ENCODE measurements around the gene IRF4.
"Not testable (repeated sequence)": the region's sequence is repeated elsewhere in the genome, so short reads cannot be mapped to it uniquely, and the experiment has no call there.

IRF4 gene

DNA sequence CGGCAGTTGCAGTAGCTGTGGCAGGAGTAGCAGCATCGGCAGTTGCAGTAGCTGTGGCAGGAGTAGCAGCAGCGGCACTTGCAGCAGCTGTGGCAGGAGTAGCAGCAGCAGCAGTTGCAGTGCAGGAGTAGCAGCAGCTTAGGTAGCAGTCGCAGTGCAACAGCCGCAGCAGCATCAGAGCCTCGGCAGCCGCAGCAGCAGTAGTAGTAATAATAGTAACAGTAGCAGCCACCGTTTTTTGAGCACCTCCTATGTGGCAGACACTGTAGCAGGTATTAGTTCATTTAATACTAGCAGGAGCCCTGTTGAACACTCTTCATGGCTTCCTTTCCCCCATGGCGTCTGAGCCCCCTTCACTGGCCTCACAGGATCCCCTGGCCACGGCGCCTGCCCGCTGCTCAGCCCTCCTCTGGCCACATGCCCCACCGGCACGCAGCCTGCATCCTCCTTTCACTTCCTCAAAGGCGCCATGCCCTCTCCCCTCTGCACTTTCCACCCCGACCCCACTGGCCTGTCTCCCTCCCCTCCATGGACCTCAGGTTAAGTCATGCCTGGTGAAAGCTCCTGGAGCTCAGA is 19.1 kb upstream of the IRF4 start:
- CTCF ChIA-PET: interaction anchor here (1.2 kb wide), 1 partner anchor 12 kb away, joined by 3 read pairs; no protein-coding TSS in a partner anchor
- peak in 1 of 3 donors; percentile 26 for DNase-seq
- Histone ChIP-seq H3K36me3 (ENCODE audit: control insufficient read depth in 4 of 4, insufficient read depth in 4 of 4, low read length in 3 of 4) (no peaks in the 10 kb centered on the region), H3K4me1 (ENCODE audit: control extremely low read depth in 1 of 4, control insufficient read depth in 4 of 4, insufficient read depth in 4 of 4, low read length in 3 of 4) (peaks cover 0 to 16% (median 15%) of the 10 kb centered on the region in 4 experiments), H3K27me3 (replicated peaks in 2 of 5; ENCODE audit: control insufficient read depth in 4 of 5, insufficient read depth in 5 of 5, low read length in 4 of 5) (peaks cover 0 to 21% (median 0%) of the 10 kb centered on the region in 5 experiments), H3K27ac (ENCODE audit: insufficient read depth in 1 of 2, low read depth in 1 of 2, low read length in 2 of 2, poor library complexity in 1 of 2, severe bottlenecking in 2 of 2) (no peak overlapping the region), H3K9me3 (ENCODE audit: control extremely low read depth in 1 of 5, control insufficient read depth in 4 of 5, insufficient read depth in 2 of 5, low read depth in 1 of 5, low read length in 4 of 5) (peaks cover 0 to 12% (median 2%) of the 10 kb centered on the region in 5 experiments), H3K4me3 (ENCODE audit: control insufficient read depth in 1 of 7, extremely low read depth in 1 of 7, insufficient read depth in 4 of 7, low read depth in 2 of 7, low read length in 6 of 7) (no peak overlapping the region)
- 49% methylated on average over 16 of the region's 16 CpGs for WGBS (ENCODE audit: insufficient coverage)
- POLR2A ChIA-PET: no interaction called here

DNA sequence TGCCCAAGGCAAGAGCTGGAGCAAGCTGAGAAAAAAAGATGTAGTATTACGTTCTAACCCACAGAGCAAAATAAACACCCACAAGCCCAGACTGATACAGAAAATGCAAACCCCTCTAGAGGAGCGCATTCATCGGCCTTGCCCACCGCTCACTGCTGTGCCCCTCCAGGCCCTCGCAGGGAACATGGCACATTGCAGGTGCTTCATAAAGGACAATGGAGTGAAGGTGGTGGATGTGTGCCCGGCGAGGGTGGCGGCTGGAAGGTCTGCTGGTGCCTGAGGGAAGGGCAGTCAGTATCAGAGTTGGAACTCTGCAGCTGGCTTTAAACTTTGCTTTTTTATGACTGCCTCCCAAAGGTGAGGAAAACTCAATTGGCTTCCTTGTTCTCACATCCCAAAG is 18.5 kb upstream of the IRF4 start:
- peaks cover 0 to 12% (median 2%) of the 10 kb centered on the region in 5 experiments for H3K9me3 ChIP-seq (ENCODE audit: control extremely low read depth in 1 of 5, control insufficient read depth in 4 of 5, insufficient read depth in 2 of 5, low read depth in 1 of 5, low read length in 4 of 5)
- peaks cover 0 to 19% (median 0%) of the 10 kb centered on the region in 5 experiments for H3K27me3 ChIP-seq (replicated peaks in 2 of 5; ENCODE audit: control insufficient read depth in 4 of 5, insufficient read depth in 5 of 5, low read length in 4 of 5)
- no peak for DNase-seq
- CTCF ChIA-PET: interaction anchor here (1.2 kb wide), 1 partner anchor 13 kb away, joined by 3 read pairs; no protein-coding TSS in a partner anchor
- WGBS (ENCODE audit: insufficient coverage): 88% methylated on average over 8 of the region's 8 CpGs
- peaks cover 0 to 19% (median 16%) of the 10 kb centered on the region in 4 experiments for H3K4me1 ChIP-seq (ENCODE audit: control extremely low read depth in 1 of 4, control insufficient read depth in 4 of 4, insufficient read depth in 4 of 4, low read length in 3 of 4)
- POLR2A ChIA-PET: no interaction called here
- no peak overlapping the region for H3K4me3 ChIP-seq (ENCODE audit: control insufficient read depth in 1 of 7, extremely low read depth in 1 of 7, insufficient read depth in 4 of 7, low read depth in 2 of 7, low read length in 6 of 7)
- no peak overlapping the region for H3K27ac ChIP-seq (ENCODE audit: insufficient read depth in 1 of 2, low read depth in 1 of 2, low read length in 2 of 2, poor library complexity in 1 of 2, severe bottlenecking in 2 of 2)
- no peaks in the 10 kb centered on the region for H3K36me3 ChIP-seq (ENCODE audit: control insufficient read depth in 4 of 4, insufficient read depth in 4 of 4, low read length in 3 of 4)

DNA sequence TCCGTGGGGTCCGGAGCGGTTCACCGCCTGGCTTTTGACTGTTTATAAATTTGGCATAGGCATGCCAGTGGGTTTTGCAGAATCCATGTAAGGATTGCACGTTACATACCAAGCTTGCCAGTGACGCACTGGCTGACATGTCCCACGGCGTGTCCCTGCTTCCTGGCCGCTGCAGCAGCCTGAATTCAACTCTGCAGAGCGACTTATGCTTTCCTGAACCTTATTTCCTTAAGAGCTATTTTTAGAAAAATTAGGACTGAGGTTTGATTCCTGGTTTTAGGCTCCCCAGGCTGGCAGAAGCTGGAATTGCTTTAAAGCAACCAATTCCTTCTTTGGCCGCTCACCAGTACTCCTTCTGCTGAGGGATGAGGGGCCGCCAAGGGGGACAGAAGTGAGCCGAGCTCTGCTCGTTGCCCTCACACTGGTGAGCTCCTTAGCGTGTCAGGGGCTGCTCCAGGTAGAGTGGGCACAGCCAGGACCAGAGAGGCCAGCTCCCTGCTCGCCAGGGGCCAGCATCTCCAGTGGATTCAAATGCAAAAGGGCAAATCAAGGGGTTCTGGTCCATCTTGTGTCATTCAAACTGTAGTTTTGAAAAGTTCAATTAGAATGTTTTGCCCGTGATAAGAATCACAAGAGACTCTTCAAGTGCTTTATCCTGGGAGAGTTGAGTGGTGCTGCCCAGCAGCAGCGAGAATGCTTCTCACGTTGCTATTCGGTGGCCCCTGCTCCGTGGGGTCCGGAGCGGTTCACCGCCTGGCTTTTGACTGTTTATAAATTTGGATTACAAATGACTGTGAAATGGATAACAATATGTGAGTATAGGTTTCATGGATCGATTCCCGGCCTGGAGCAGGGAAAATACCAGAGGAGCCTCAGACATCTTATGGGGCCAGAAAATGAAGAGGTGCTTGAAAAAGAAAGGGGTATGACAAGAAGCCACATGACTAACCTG is 17.5 kb upstream of the IRF4 start:
- no peak for DNase-seq
- H3K36me3 ChIP-seq (ENCODE audit: control insufficient read depth in 4 of 4, insufficient read depth in 4 of 4, low read length in 3 of 4): no peaks in the 10 kb centered on the region
- ChIA-PET CTCF (no interaction called here), POLR2A (no interaction called here)
- 86% methylated on average over 26 of the region's 26 CpGs for WGBS (ENCODE audit: insufficient coverage)
- no peak overlapping the region for H3K27ac ChIP-seq (ENCODE audit: insufficient read depth in 1 of 2, low read depth in 1 of 2, low read length in 2 of 2, poor library complexity in 1 of 2, severe bottlenecking in 2 of 2)
- peaks cover 0 to 21% (median 17%) of the 10 kb centered on the region in 4 experiments for H3K4me1 ChIP-seq (ENCODE audit: control extremely low read depth in 1 of 4, control insufficient read depth in 4 of 4, insufficient read depth in 4 of 4, low read length in 3 of 4)
- peaks cover 0 to 17% (median 0%) of the 10 kb centered on the region in 5 experiments for H3K27me3 ChIP-seq (replicated peaks in 2 of 5; ENCODE audit: control insufficient read depth in 4 of 5, insufficient read depth in 5 of 5, low read length in 4 of 5)
- H3K4me3 ChIP-seq (ENCODE audit: control insufficient read depth in 1 of 7, extremely low read depth in 1 of 7, insufficient read depth in 4 of 7, low read depth in 2 of 7, low read length in 6 of 7): no peak overlapping the region
- peaks cover 0 to 12% (median 2%) of the 10 kb centered on the region in 5 experiments for H3K9me3 ChIP-seq (ENCODE audit: control extremely low read depth in 1 of 5, control insufficient read depth in 4 of 5, insufficient read depth in 2 of 5, low read depth in 1 of 5, low read length in 4 of 5)

DNA sequence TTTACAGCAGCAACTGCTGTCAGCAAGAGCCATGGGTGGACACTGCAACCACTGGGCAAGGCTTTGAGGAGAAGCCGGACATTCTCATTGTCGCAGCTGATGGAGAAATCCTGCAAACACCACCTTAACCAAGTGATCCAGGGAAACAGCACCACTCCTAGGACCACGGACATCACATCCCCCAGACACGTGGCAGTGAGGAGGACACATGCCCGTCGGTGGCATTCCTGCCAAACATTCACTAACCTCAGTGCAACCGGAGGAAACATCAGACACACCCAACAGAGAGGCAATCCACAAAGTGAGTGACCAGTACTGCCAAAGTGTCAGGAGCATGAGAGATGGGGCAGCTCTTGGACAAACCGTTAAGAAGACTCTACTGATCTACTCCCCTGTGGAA is 16.6 kb upstream of the IRF4 start:
- WGBS (ENCODE audit: insufficient coverage): 92% methylated on average over 8 of the region's 8 CpGs
- peaks cover 0 to 29% (median 26%) of the 10 kb centered on the region in 4 experiments for H3K4me1 ChIP-seq (ENCODE audit: control extremely low read depth in 1 of 4, control insufficient read depth in 4 of 4, insufficient read depth in 4 of 4, low read length in 3 of 4)
- H3K4me3 ChIP-seq (ENCODE audit: control insufficient read depth in 1 of 7, extremely low read depth in 1 of 7, insufficient read depth in 4 of 7, low read depth in 2 of 7, low read length in 6 of 7): no peak overlapping the region
- H3K36me3 ChIP-seq (ENCODE audit: control insufficient read depth in 4 of 4, insufficient read depth in 4 of 4, low read length in 3 of 4): no peaks in the 10 kb centered on the region
- CTCF ChIA-PET: interaction anchor here (1.0 to 1.5 kb wide), 2 partner anchors 11 to 20 kb away, joined by 3 to 4 read pairs; no protein-coding TSS in a partner anchor
- peaks cover 0 to 7% (median 2%) of the 10 kb centered on the region in 5 experiments for H3K9me3 ChIP-seq (ENCODE audit: control extremely low read depth in 1 of 5, control insufficient read depth in 4 of 5, insufficient read depth in 2 of 5, low read depth in 1 of 5, low read length in 4 of 5)
- no peak overlapping the region for H3K27ac ChIP-seq (ENCODE audit: insufficient read depth in 1 of 2, low read depth in 1 of 2, low read length in 2 of 2, poor library complexity in 1 of 2, severe bottlenecking in 2 of 2)
- no peak for DNase-seq
- peaks cover 0 to 17% (median 0%) of the 10 kb centered on the region in 5 experiments for H3K27me3 ChIP-seq (replicated peaks in 2 of 5; ENCODE audit: control insufficient read depth in 4 of 5, insufficient read depth in 5 of 5, low read length in 4 of 5)
- POLR2A ChIA-PET: no interaction called here

DNA sequence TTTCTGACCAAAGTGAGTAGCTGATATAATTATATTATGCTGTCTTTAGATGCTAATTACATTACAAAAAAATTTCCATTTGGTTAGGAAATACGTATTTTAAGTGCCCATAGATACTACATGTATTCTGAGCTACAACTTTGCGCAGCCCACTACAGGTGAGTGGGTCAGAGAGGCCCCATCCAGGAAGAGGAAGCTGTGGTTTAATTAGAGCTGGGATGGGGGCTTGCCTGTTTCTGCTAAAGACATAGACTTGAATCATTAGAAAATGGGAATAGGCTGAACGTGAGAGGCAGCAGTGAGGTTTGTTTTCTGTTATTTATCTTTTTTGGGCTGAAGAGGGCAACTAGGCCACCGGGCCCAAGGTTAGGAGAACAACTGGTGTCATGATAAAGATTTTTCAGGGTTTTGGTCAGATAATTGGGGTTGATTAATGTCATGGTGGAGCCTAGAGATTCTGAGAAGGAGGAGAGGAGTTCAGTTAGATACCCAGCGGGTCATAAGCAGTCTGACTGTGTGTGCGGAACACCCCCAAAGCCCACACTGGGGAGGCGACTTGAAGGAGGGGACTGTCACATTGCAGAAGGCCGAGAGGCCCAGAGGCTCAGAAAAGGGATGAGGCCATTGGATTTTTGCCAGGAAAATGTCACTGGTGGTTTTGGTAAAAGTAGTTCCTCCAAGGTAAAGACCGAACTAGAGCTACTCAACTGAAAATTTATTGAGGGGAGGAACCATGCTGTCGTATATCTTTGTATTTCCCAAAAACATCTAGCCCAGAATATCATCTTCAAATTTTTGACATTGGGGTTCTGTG is 14.5 kb upstream of the IRF4 start:
- ChIA-PET CTCF (interaction anchor here (1.7 kb wide), 1 partner anchor 17 kb away, joined by 4 read pairs; no protein-coding TSS in a partner anchor), POLR2A (no interaction called here)
- H3K9me3 ChIP-seq (ENCODE audit: control extremely low read depth in 1 of 5, control insufficient read depth in 4 of 5, insufficient read depth in 2 of 5, low read depth in 1 of 5, low read length in 4 of 5): peaks cover 0 to 3% (median 1%) of the 10 kb centered on the region in 5 experiments
- DNase-seq: peak in 2 of 3 donors; percentile 47 to 53
- peaks cover 0 to 29% (median 26%) of the 10 kb centered on the region in 4 experiments for H3K4me1 ChIP-seq (ENCODE audit: control extremely low read depth in 1 of 4, control insufficient read depth in 4 of 4, insufficient read depth in 4 of 4, low read length in 3 of 4)
- peaks cover 0 to 9% (median 0%) of the 10 kb centered on the region in 5 experiments for H3K27me3 ChIP-seq (replicated peaks in 2 of 5; ENCODE audit: control insufficient read depth in 4 of 5, insufficient read depth in 5 of 5, low read length in 4 of 5)
- H3K27ac ChIP-seq (ENCODE audit: insufficient read depth in 1 of 2, low read depth in 1 of 2, low read length in 2 of 2, poor library complexity in 1 of 2, severe bottlenecking in 2 of 2): no peak overlapping the region
- 62% methylated on average over 10 of the region's 10 CpGs for WGBS (ENCODE audit: insufficient coverage)
- H3K4me3 ChIP-seq (ENCODE audit: control insufficient read depth in 1 of 7, extremely low read depth in 1 of 7, insufficient read depth in 4 of 7, low read depth in 2 of 7, low read length in 6 of 7): no peak overlapping the region
- no peaks in the 10 kb centered on the region for H3K36me3 ChIP-seq (ENCODE audit: control insufficient read depth in 4 of 4, insufficient read depth in 4 of 4, low read length in 3 of 4)

DNA sequence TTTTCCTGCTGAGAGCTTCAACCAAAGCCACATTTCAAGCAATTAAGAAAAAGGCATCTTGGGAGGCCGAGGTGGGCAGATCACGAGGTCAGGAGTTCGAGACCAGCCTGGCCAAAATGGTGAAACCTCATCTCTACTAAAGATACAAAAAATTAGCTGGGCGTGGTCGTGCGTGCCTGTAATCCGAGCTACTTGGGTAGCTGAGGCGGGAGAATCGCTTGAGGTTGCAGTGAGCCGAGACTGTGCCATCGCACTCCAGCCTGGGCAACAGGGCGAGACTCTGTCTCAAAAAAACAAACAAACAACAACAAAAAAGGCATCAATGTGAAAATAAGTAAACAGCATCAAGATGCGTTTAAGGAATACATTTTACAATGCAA is 13.9 kb upstream of the IRF4 start:
- DNase-seq; H3K4me3 ChIP-seq (ENCODE audit: control insufficient read depth in 1 of 7, extremely low read depth in 1 of 7, insufficient read depth in 4 of 7, low read depth in 2 of 7, low read length in 6 of 7); POLR2A ChIA-PET; H3K27me3 ChIP-seq (replicated peaks in 2 of 5; ENCODE audit: control insufficient read depth in 4 of 5, insufficient read depth in 5 of 5, low read length in 4 of 5); CTCF ChIA-PET; H3K27ac ChIP-seq (ENCODE audit: insufficient read depth in 1 of 2, low read depth in 1 of 2, low read length in 2 of 2, poor library complexity in 1 of 2, severe bottlenecking in 2 of 2); H3K36me3 ChIP-seq (ENCODE audit: control insufficient read depth in 4 of 4, insufficient read depth in 4 of 4, low read length in 3 of 4); H3K9me3 ChIP-seq (ENCODE audit: control extremely low read depth in 1 of 5, control insufficient read depth in 4 of 5, insufficient read depth in 2 of 5, low read depth in 1 of 5, low read length in 4 of 5): not testable (repeated sequence)
- peaks cover 0 to 25% (median 20%) of the 10 kb centered on the region in 4 experiments for H3K4me1 ChIP-seq (ENCODE audit: control extremely low read depth in 1 of 4, control insufficient read depth in 4 of 4, insufficient read depth in 4 of 4, low read length in 3 of 4)
- 95% methylated on average over 11 of the region's 13 CpGs for WGBS (ENCODE audit: insufficient coverage)

All from common myeloid progenitor, CD34-positive (primary cell).